Measurements from ENCODE around the gene KMO. TPM values are rescaled to one million over a fixed set of nuclear protein-coding genes. Genes with fewer than 3 reads are reported as not detected.

Gene KMO
- total RNA-seq, 1 experiment from 2014 or later, result not detected

DNA sequence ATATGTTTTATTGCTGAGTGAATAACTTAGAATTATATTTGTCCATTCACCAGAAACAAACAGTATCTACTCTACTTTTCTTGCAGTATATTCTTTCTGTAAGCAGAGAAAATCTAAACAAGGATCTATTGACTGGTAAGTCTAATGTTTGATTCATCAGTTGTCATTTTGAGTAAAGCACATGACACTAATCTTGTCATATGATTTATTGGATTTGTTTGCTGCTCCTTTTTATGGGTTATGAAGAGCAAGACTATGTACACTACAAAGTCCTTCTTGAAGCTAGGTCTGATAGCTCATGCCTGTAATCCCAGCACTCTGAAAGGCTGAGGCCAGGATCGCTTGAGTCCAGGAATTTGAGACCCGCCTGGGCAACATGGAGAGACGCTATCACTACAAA lies 23.3 kb downstream of the KMO start:
- Mint-ChIP-seq H3K27me3 (ENCODE audit: low read depth) (no peaks in the 10 kb centered on the region; the same call in 1 of the 2 replicates), H3K9me3 (no peaks in the 10 kb centered on the region), H3K36me3 (no peaks in the 10 kb centered on the region), H3K4me3 (no peak overlapping the region), H3K4me1 (no peaks in the 10 kb centered on the region; the same call in 1 of the 2 replicates), H3K27ac (no peak overlapping the region)
- CTCF ChIA-PET, result no interaction called here
- POLR2A ChIA-PET, result no interaction called here
- DNase-seq (ENCODE audit: low spot score) (no peak), ATAC-seq (no peak)
- TF ChIP-seq ZNF396 (CRISPR knock-in tag; IDR thresholded peaks at IDR 0.05; ENCODE audit: borderline replicate concordance) (no peak), ATF3 (CRISPR knock-in tag; conservative IDR thresholded peaks at IDR 0.05) (no peak), E2F5 (CRISPR knock-in tag; IDR thresholded peaks at IDR 0.05) (no peak), JUN (CRISPR knock-in tag; IDR thresholded peaks at IDR 0.05) (no peak), FOXJ3 (CRISPR knock-in tag; IDR thresholded peaks at IDR 0.05; ENCODE audit: borderline replicate concordance) (no peak), ZNF263 (CRISPR knock-in tag; IDR thresholded peaks at IDR 0.05; ENCODE audit: low read depth) (no peak)
- TF ChIP-seq, protein P1, sequence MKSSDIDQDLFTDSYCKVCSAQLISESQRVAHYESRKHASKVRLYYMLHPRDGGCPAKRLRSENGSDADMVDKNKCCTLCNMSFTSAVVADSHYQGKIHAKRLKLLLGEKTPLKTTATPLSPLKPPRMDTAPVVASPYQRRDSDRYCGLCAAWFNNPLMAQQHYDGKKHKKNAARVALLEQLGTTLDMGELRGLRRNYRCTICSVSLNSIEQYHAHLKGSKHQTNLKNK (CRISPR knock-in tag; IDR thresholded peaks at IDR 0.05), result no peak

- ATAC-seq (no peak), DNase-seq (ENCODE audit: low spot score) (no peak)
- no peak for TF ChIP-seq GTF2I (CRISPR knock-in tag; conservative IDR thresholded peaks at IDR 0.05)
- TF ChIP-seq, protein P2, sequence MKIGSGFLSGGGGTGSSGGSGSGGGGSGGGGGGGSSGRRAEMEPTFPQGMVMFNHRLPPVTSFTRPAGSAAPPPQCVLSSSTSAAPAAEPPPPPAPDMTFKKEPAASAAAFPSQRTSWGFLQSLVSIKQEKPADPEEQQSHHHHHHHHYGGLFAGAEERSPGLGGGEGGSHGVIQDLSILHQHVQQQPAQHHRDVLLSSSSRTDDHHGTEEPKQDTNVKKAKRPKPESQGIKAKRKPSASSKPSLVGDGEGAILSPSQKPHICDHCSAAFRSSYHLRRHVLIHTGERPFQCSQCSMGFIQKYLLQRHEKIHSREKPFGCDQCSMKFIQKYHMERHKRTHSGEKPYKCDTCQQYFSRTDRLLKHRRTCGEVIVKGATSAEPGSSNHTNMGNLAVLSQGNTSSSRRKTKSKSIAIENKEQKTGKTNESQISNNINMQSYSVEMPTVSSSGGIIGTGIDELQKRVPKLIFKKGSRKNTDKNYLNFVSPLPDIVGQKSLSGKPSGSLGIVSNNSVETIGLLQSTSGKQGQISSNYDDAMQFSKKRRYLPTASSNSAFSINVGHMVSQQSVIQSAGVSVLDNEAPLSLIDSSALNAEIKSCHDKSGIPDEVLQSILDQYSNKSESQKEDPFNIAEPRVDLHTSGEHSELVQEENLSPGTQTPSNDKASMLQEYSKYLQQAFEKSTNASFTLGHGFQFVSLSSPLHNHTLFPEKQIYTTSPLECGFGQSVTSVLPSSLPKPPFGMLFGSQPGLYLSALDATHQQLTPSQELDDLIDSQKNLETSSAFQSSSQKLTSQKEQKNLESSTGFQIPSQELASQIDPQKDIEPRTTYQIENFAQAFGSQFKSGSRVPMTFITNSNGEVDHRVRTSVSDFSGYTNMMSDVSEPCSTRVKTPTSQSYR (CRISPR knock-in tag; IDR thresholded peaks at IDR 0.05), result no peak
- TF ChIP-seq ATF6 (CRISPR knock-in tag; IDR thresholded peaks at IDR 0.05), result no peak
- no peaks in the 10 kb centered on the region for H3K9me3 Mint-ChIP-seq
- POLR2A ChIA-PET, result no interaction called here
- no peaks in the 10 kb centered on the region for H3K36me3 Mint-ChIP-seq
- H3K4me3 Mint-ChIP-seq, result no peak overlapping the region
- no peaks in the 10 kb centered on the region for H3K27me3 Mint-ChIP-seq (ENCODE audit: low read depth)
- no peaks in the 10 kb centered on the region for H3K4me1 Mint-ChIP-seq
- H3K27ac Mint-ChIP-seq, result no peak overlapping the region
- CTCF ChIA-PET, result no interaction called here
Observed at GRCh38 chr1:241557031-241557430, 24.9 kb downstream of the KMO start.

DNA sequence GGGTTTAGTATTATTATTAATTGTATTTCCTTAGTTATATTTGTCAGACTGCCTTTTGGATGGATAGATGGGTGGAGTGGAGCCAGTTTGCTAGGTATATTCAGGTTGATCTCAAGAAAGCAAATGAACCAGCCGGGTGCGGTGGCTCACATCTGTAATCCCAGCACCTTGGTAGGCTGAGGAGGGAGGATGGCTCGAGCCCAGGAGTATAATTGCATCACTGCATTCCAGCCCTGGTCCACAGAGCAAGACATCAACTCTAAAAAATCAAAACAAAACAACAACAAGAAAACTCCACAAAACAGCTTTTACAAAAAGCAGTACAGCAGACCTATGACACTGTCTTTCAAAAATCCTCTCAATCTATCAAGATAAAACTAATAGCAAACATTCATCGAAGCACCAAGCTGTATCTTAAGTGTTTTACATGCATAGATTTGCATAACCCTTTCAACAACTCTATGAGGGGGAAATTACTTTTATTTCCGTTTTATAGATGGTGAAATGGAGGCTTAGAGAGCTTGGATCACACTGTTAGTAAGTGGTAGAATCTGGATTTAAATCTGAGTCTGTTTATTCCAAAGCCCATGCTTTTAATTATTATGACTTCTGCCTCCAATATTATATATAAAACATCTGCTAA lies 25.5 kb downstream of the KMO start:
- Mint-ChIP-seq H3K4me3 (no peak overlapping the region), H3K36me3 (no peaks in the 10 kb centered on the region), H3K27ac (no peak overlapping the region), H3K9me3 (no peaks in the 10 kb centered on the region), H3K27me3 (ENCODE audit: low read depth) (no peaks in the 10 kb centered on the region), H3K4me1 (no peaks in the 10 kb centered on the region)
- DNase-seq (ENCODE audit: low spot score) (no peak), ATAC-seq (no peak)
- ChIA-PET CTCF (no interaction called here), POLR2A (no interaction called here)
- TF ChIP-seq TEAD4 (CRISPR knock-in tag; IDR thresholded peaks at IDR 0.05), result no peak
- no peak for TF ChIP-seq ZNF425 (CRISPR knock-in tag; conservative IDR thresholded peaks at IDR 0.05)
- TF ChIP-seq SP1 (CRISPR knock-in tag; conservative IDR thresholded peaks at IDR 0.05), result no peak
- TF ChIP-seq USF1 (CRISPR knock-in tag; IDR thresholded peaks at IDR 0.05), result no peak
- no peak for TF ChIP-seq MYBL2 (CRISPR knock-in tag; IDR thresholded peaks at IDR 0.05)
- TF ChIP-seq ZNF232 (CRISPR knock-in tag; IDR thresholded peaks at IDR 0.05), result no peak
- TF ChIP-seq KAT7 (CRISPR knock-in tag; IDR thresholded peaks at IDR 0.05; ENCODE audit: borderline replicate concordance), result no peak
- TF ChIP-seq, protein P3, sequence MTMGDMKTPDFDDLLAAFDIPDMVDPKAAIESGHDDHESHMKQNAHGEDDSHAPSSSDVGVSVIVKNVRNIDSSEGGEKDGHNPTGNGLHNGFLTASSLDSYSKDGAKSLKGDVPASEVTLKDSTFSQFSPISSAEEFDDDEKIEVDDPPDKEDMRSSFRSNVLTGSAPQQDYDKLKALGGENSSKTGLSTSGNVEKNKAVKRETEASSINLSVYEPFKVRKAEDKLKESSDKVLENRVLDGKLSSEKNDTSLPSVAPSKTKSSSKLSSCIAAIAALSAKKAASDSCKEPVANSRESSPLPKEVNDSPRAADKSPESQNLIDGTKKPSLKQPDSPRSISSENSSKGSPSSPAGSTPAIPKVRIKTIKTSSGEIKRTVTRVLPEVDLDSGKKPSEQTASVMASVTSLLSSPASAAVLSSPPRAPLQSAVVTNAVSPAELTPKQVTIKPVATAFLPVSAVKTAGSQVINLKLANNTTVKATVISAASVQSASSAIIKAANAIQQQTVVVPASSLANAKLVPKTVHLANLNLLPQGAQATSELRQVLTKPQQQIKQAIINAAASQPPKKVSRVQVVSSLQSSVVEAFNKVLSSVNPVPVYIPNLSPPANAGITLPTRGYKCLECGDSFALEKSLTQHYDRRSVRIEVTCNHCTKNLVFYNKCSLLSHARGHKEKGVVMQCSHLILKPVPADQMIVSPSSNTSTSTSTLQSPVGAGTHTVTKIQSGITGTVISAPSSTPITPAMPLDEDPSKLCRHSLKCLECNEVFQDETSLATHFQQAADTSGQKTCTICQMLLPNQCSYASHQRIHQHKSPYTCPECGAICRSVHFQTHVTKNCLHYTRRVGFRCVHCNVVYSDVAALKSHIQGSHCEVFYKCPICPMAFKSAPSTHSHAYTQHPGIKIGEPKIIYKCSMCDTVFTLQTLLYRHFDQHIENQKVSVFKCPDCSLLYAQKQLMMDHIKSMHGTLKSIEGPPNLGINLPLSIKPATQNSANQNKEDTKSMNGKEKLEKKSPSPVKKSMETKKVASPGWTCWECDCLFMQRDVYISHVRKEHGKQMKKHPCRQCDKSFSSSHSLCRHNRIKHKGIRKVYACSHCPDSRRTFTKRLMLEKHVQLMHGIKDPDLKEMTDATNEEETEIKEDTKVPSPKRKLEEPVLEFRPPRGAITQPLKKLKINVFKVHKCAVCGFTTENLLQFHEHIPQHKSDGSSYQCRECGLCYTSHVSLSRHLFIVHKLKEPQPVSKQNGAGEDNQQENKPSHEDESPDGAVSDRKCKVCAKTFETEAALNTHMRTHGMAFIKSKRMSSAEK (CRISPR knock-in tag; IDR thresholded peaks at IDR 0.05; ENCODE audit: borderline replicate concordance), result no peak

Data from WTC11 (cell line).